Transverse colon (tissue), 4 donors: ENCODE data around the gene KCND2.

Experiments
- CTCF ChIP-seq, 5 experiments: fragments of 200-600 bp in 3 of 5; fragments of 450-650 bp in 2 of 5; sonication (generic) in 3 of 5; IDR thresholded peaks; 1 replicate in 2 of 5; 2 replicates in 3 of 5; pipeline ENCODE4 v1.5.1; 2016 to 2017; ENCODE audit warnings: antibody characterized with exemption in 5 of 5, inconsistent platforms in 3 of 5, mild to moderate bottlenecking in 2 of 5, moderate library complexity in 1 of 5
- POLR2A ChIP-seq: fragments of 450-650 bp; IDR thresholded peaks from one replicate; pipeline ENCODE4 v1.6.1; 2016; ENCODE audit warnings: antibody characterized with exemption, mild to moderate bottlenecking, moderate library complexity
- POLR2AphosphoS5 ChIP-seq, 3 donors: sonication (generic); formaldehyde crosslinking; IDR thresholded peaks; one replicate each; pipeline ENCODE4 v1.6.1; 2016; ENCODE audit warnings: antibody characterized with exemption in 3 of 3

- no peak for TF ChIP-seq CTCF (IDR thresholded peaks at IDR 0.05)
- TF ChIP-seq POLR2AphosphoS5 (IDR thresholded peaks at IDR 0.05): no peak
- no peak for TF ChIP-seq POLR2A
Measured at GRCh38 chr7:120502825-120503224, 229.8 kb downstream of the KCND2 start.
